CD14-positive monocyte (primary cell): Measurements from ENCODE around the gene DCT. TPM values are rescaled to one million over a fixed set of nuclear protein-coding genes. Genes with fewer than 3 reads are reported as not detected.

ENCODE experiments used
- DNase-seq, 3 donors: peaks; one replicate each; pipeline ENCODE4 v3.0.0-alpha.2; 2011 to 2022
- H2AFZ ChIP-seq: 2 replicates; pipeline ENCODE4 v1.6.0; 2012; ENCODE audit warnings: mild to moderate bottlenecking, low read depth, low read length, inconsistent platforms; ENCODE audit not compliant: insufficient read depth, poor library complexity, severe bottlenecking
- H3K27ac ChIP-seq, 2 donors: 1 replicate in 1 of 2; 2 replicates in 1 of 2; pipeline ENCODE4 v1.5.1; 2012 to 2013; ENCODE audit warnings: low read length in 2 of 2, control low read depth in 1 of 2, inconsistent platforms in 1 of 2, low read depth in 1 of 2, mild to moderate bottlenecking in 1 of 2
- H3K27me3 ChIP-seq, 2 donors: one replicate each; pipeline versions ENCODE4 v1.6.0 to v1.6.1; 2011 to 2013; ENCODE audit warnings: low read length in 2 of 2; ENCODE audit not compliant: control insufficient read depth in 2 of 2, insufficient read depth in 2 of 2
- H3K36me3 ChIP-seq, 2 donors: replicated peaks in 1 of 2; 1 replicate in 1 of 2; 2 replicates in 1 of 2; pipeline versions ENCODE4 v1.5.1 to v1.6.1; 2012 to 2013; ENCODE audit warnings: low read length in 2 of 2, control low read depth in 1 of 2, inconsistent platforms in 1 of 2, mild to moderate bottlenecking in 1 of 2; ENCODE audit not compliant: insufficient read depth in 2 of 2, control insufficient read depth in 1 of 2
- H3K4me1 ChIP-seq, 2 donors: 1 replicate in 1 of 2; 2 replicates in 1 of 2; pipeline versions ENCODE4 v1.5.1 to v1.6.1; 2012 to 2013; ENCODE audit warnings: low read length in 2 of 2, control low read depth in 1 of 2, inconsistent platforms in 1 of 2, mild to moderate bottlenecking in 1 of 2, moderate library complexity in 1 of 2; ENCODE audit not compliant: insufficient read depth in 2 of 2, control insufficient read depth in 1 of 2
- H3K4me2 ChIP-seq: replicated peaks from 2 replicates; pipeline ENCODE3; 2012; ENCODE audit warnings: low read length, moderate library complexity, mild to moderate bottlenecking; ENCODE audit not compliant: poor library complexity, severe bottlenecking; ENCODE audit errors: extremely low read depth
- H3K4me3 ChIP-seq, 3 experiments: fragments of 200-600 bp in 1 of 3; sonication (generic) in 1 of 3; replicated peaks in 1 of 3; 1 replicate in 2 of 3; 2 replicates in 1 of 3; pipeline ENCODE4 v1.5.1; 2011 to 2013; ENCODE audit warnings: low read length in 3 of 3, mild to moderate bottlenecking in 3 of 3, control low read depth in 2 of 3, low read depth in 2 of 3, inconsistent platforms in 1 of 3, moderate library complexity in 1 of 3
- H3K79me2 ChIP-seq: 2 replicates; pipeline ENCODE4 v1.6.0; 2012; ENCODE audit warnings: mild to moderate bottlenecking, control low read depth, inconsistent platforms, low read length, moderate library complexity; ENCODE audit not compliant: insufficient read depth
- H3K9ac ChIP-seq: 2 replicates; pipeline ENCODE4 v1.6.0; 2017; ENCODE audit warnings: low read length, mild to moderate bottlenecking; ENCODE audit not compliant: insufficient read depth, poor library complexity, severe bottlenecking
- H3K9me3 ChIP-seq, 2 donors: replicated peaks in 1 of 2; 1 replicate in 1 of 2; 2 replicates in 1 of 2; pipeline versions ENCODE4 v1.5.1 to v1.6.1; 2012 to 2013; ENCODE audit warnings: low read length in 2 of 2, control low read depth in 1 of 2; ENCODE audit not compliant: control insufficient read depth in 1 of 2, insufficient read depth in 1 of 2
- H4K20me1 ChIP-seq: 2 replicates; pipeline ENCODE4 v1.6.0; 2012; ENCODE audit warnings: mild to moderate bottlenecking, low read length, control low read depth, moderate library complexity; ENCODE audit not compliant: insufficient read depth
- H3K27ac Mint-ChIP-seq, 7 donors: one replicate each; pipeline ENCODE4 v1.8.0; 2020; ENCODE audit warnings: mild to moderate bottlenecking in 7 of 7, mixed read lengths in 7 of 7, moderate library complexity in 6 of 7, inconsistent platforms in 2 of 7
- H3K27me3 Mint-ChIP-seq, 3 donors: one replicate each; pipeline ENCODE4 v1.8.0; 2021 to 2022; ENCODE audit warnings: low read depth in 3 of 3, mild to moderate bottlenecking in 3 of 3, mixed read lengths in 3 of 3, moderate library complexity in 3 of 3, inconsistent platforms in 1 of 3
- H3K36me3 Mint-ChIP-seq, 2 donors: one replicate each; pipeline ENCODE4 v1.8.0; 2020; ENCODE audit warnings: mixed read lengths in 2 of 2, inconsistent platforms in 1 of 2, mild to moderate bottlenecking in 1 of 2
- H3K4me1 Mint-ChIP-seq: one replicate; pipeline ENCODE4 v1.8.0; 2020; ENCODE audit warnings: mild to moderate bottlenecking, mixed read lengths
- H3K4me3 Mint-ChIP-seq, 2 donors: one replicate each; pipeline ENCODE4 v1.8.0; 2020; ENCODE audit warnings: mild to moderate bottlenecking in 2 of 2, mixed read lengths in 2 of 2, moderate library complexity in 1 of 2
- H3K9me3 Mint-ChIP-seq, 7 donors: one replicate each; pipeline ENCODE4 v1.8.0; 2020 to 2022; ENCODE audit warnings: mixed read lengths in 7 of 7, mild to moderate bottlenecking in 6 of 7, moderate library complexity in 6 of 7, inconsistent platforms in 2 of 7
- CTCF ChIP-seq: fragments of 200-600 bp; IDR thresholded peaks from one replicate; pipeline ENCODE4 v1.8.0; 2022; ENCODE audit warnings: antibody characterized with exemption, mild to moderate bottlenecking
- WGBS: methylation state at CpG from one replicate; pipeline ENCODE4 v1.1.5; 2013; ENCODE audit warnings: missing lambda C conversion rate; ENCODE audit not compliant: insufficient coverage; 5-methylcytosine and 5-hydroxymethylcytosine counted together
- intact Hi-C, 2 donors: fragments of 100-400 bp; cut with micrococcal nuclease; formaldehyde crosslinking; loops; one replicate each; pipeline versions ENCODE4 v1.15.0 to v1.15.1; 2023
- polyA plus RNA-seq, 3 donors: library from polyadenylated mRNA; depleted of rRNA in 1 of 3; unstranded in 2 of 3; stranded (reverse) in 1 of 3; fragments of 300-500 nt in 2 of 3; fragments of >200 nt in 1 of 3; fragmentation: Illumina TruSeq in 2 of 3; gene quantifications; 1 replicate in 2 of 3; 2 replicates in 1 of 3; pipeline ENCODE4 v1.2.3, GENCODE V29; 2012 to 2021

Gene DCT
- polyA plus RNA-seq, 3 donors: not detected

DNA sequence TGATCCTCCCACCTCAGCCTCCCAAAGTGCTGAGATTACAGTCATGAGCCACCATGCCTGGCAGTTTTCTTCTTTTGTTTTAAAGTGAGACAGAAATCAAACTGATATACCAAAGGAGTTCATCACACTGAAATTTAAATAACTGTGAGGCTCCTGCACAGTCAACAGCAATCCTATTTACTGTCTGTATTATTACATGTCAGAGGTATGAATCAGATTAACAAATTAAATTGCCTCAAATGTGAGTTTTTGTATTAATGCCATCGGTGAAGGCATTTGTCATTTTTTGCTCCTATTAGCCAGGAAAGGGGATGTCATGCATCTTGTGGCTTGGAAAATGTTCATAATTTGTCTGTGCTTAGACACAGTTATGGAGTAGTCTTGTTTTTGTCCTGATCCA is 20.4 kb downstream of the DCT start:
- no peaks in the 10 kb centered on the region for H3K9me3 Mint-ChIP-seq
- no peaks in the 10 kb centered on the region for H3K36me3 ChIP-seq
- intact Hi-C loops: no loop called here
- no peak overlapping the region for H2AFZ ChIP-seq
- H3K4me1 Mint-ChIP-seq: no peaks in the 10 kb centered on the region
- H3K79me2 ChIP-seq: no peaks in the 10 kb centered on the region
- H3K27ac ChIP-seq: no peak overlapping the region
- no peaks in the 10 kb centered on the region for H3K36me3 Mint-ChIP-seq
- H3K4me3 Mint-ChIP-seq: no peak overlapping the region
- no peaks in the 10 kb centered on the region for H4K20me1 ChIP-seq
- no peak overlapping the region for H3K27ac Mint-ChIP-seq
- H3K4me2 ChIP-seq: no peak overlapping the region
- H3K27me3 Mint-ChIP-seq: peaks cover 0 to 3% (median 2%) of the 10 kb centered on the region in 3 donors
- no peak for TF ChIP-seq CTCF
- no peak overlapping the region for H3K4me3 ChIP-seq
- H3K4me1 ChIP-seq: no peaks in the 10 kb centered on the region
- DNase-seq: no peak
- 100% methylated on average over 1 of the region's 1 CpG for WGBS
- H3K27me3 ChIP-seq: no peaks in the 10 kb centered on the region
- H3K9ac ChIP-seq: no peak overlapping the region
- H3K9me3 ChIP-seq: no peaks in the 10 kb centered on the region

- Histone ChIP-seq H3K79me2 (no peaks in the 10 kb centered on the region), H4K20me1 (no peaks in the 10 kb centered on the region), H3K27ac (no peak overlapping the region), H2AFZ (no peak overlapping the region), H3K9me3 (no peaks in the 10 kb centered on the region), H3K4me1 (no peaks in the 10 kb centered on the region), H3K4me3 (no peak overlapping the region), H3K27me3 (peaks cover 0 to 5% of the 10 kb centered on the region in 2 donors), H3K9ac (no peak overlapping the region), H3K36me3 (no peaks in the 10 kb centered on the region), H3K4me2 (no peak overlapping the region)
- DNase-seq: no peak
- no peaks in the 10 kb centered on the region for H3K36me3 Mint-ChIP-seq
- no peaks in the 10 kb centered on the region for H3K4me1 Mint-ChIP-seq
- peaks cover 0 to 3% (median 2%) of the 10 kb centered on the region in 3 donors for H3K27me3 Mint-ChIP-seq
- H3K4me3 Mint-ChIP-seq: no peak overlapping the region
- H3K9me3 Mint-ChIP-seq: peaks cover 0 to 4% (median 0%) of the 10 kb centered on the region in 7 donors
- TF ChIP-seq CTCF: no peak
- intact Hi-C loops: no loop called here
- H3K27ac Mint-ChIP-seq: no peak overlapping the region
- no CpG with 5 or more reads among the region's 2 CpGs for WGBS
These were observed 24.1 kb downstream of the DCT start for GRCh38 chr13:94455414-94455813.
